Suppressor macrophage treated with lipopolysaccharide for 1 hour (primary cell): ENCODE results near the gene FNIP1.
A peak's percentile ranks its signal among the peaks of the same experiment; 100 is the strongest.

ENCODE experiments used
- DNase-seq, 3 donors: peaks; one replicate each; pipeline ENCODE4 v3.0.0-alpha.2; 2020 to 2022

The FNIP1 gene

GRCh38 chr5:131605086-131605485 is 191.7 kb downstream of the FNIP1 start:
- no peak for DNase-seq

- DNase-seq: peak in 2 of 3 donors; percentile 3 to 9
These were observed 201.5 kb downstream of the FNIP1 start for GRCh38 chr5:131595088-131596033.

GRCh38 chr5:131593921-131594320 is 202.9 kb downstream of the FNIP1 start:
- no peak for DNase-seq

GRCh38 chr5:131593436-131593835 is 203.4 kb downstream of the FNIP1 start:
- peak in 1 of 3 donors; percentile 8 for DNase-seq
